HepG2 (cell line): ENCODE data around the gene GMPPA. TPM values are rescaled to one million over a fixed set of nuclear protein-coding genes. Genes with fewer than 3 reads are reported as not detected.
A peak's percentile ranks its signal among the peaks of the same experiment; 100 is the strongest.

Source experiments
- CEBPB ChIP-seq: IDR thresholded peaks from 2 replicates; pipeline ENCODE4 v1.6.1; 2011; ENCODE audit warnings: low read depth, low read length, improper control_type of control experiment, borderline replicate concordance
- FOSL1 ChIP-seq: sonication (generic); formaldehyde crosslinking; IDR thresholded peaks from 2 replicates; pipeline ENCODE4 v1.9.0; 2021; ENCODE audit warnings: missing genetic modification reagents, borderline replicate concordance
- HMGXB3 ChIP-seq: sonication (generic); formaldehyde crosslinking; IDR thresholded peaks from 2 replicates; pipeline ENCODE4 v1.4.0; 2020; ENCODE audit warnings: missing genetic modification reagents, borderline replicate concordance
- HNF4A ChIP-seq: sonication (generic); formaldehyde crosslinking; IDR thresholded peaks from 2 replicates; pipeline ENCODE4 v1.4.0; 2020; ENCODE audit warnings: missing genetic modification reagents
- HOXA3 ChIP-seq: sonication (generic); formaldehyde crosslinking; IDR thresholded peaks from 2 replicates; pipeline ENCODE4 v1.5.0; 2020; ENCODE audit warnings: missing genetic modification reagents
- KLF13 ChIP-seq: sonication (generic); formaldehyde crosslinking; IDR thresholded peaks from 2 replicates; pipeline ENCODE4 v1.4.0; 2020; ENCODE audit warnings: mild to moderate bottlenecking, missing genetic modification reagents
- MXD4 ChIP-seq: IDR thresholded peaks from 2 replicates; pipeline ENCODE4 v1.6.1; 2016; ENCODE audit warnings: mild to moderate bottlenecking, missing biosample characterization, missing genetic modification reagents
- RXRB ChIP-seq: IDR thresholded peaks from 2 replicates; pipeline ENCODE4 v1.6.1; 2016; ENCODE audit warnings: borderline replicate concordance, missing genetic modification reagents, missing compliant biosample characterization
- SP1 ChIP-seq, 2 experiments: fragments of 450-650 bp in 1 of 2; sonication (generic) in 1 of 2; formaldehyde crosslinking in 1 of 2; IDR thresholded peaks; 2 replicates each; pipeline versions ENCODE4 v1.4.0 to v1.6.1; 2016 to 2020; ENCODE audit warnings: missing genetic modification reagents in 1 of 2
- ZNF484 ChIP-seq: sonication (generic); formaldehyde crosslinking; IDR thresholded peaks from 2 replicates; pipeline ENCODE4 v1.5.1; 2020; ENCODE audit warnings: mild to moderate bottlenecking, low read depth, missing genetic modification reagents, borderline replicate concordance
- ZNF570 ChIP-seq: sonication (generic); formaldehyde crosslinking; IDR thresholded peaks from 2 replicates; pipeline ENCODE4 v1.4.0; 2020; ENCODE audit warnings: mild to moderate bottlenecking, missing genetic modification reagents, borderline replicate concordance
- ZNF639 ChIP-seq: conservative IDR thresholded peaks from 2 replicates; pipeline ENCODE4 v1.6.1; 2018; ENCODE audit warnings: missing genetic modification reagents
- polyA plus RNA-seq, 8 experiments: library from polyadenylated mRNA; depleted of rRNA in 3 of 8; stranded (reverse) in 7 of 8; unstranded in 1 of 8; fragments of >200 nt; fragmentation: Illumina TruSeq in 4 of 8; extraction: Trizol in 4 of 8; gene quantifications; 2 replicates each; pipeline versions ENCODE4 v1.2.1 to v1.2.3, GENCODE V29; 2011 to 2016; ENCODE audit warnings: low read depth in 4 of 8, missing spikeins in 1 of 8, mixed read lengths in 1 of 8; ENCODE audit not compliant: insufficient read depth in 1 of 8
- total RNA-seq, 5 experiments: library from RNA; depleted of rRNA; stranded (reverse); fragments of >200 nt; fragmentation: Illumina TruSeq; extraction: Trizol; gene quantifications; 2 replicates each; pipeline ENCODE4 v1.2.3, GENCODE V29; 2016; ENCODE audit warnings: low read depth in 1 of 5
- TF ChIP-seq, protein P1 (sequence below): sonication (generic); formaldehyde crosslinking; IDR thresholded peaks from 2 replicates; pipeline ENCODE4 v1.9.0; 2022; ENCODE audit warnings: missing genetic modification reagents, mild to moderate bottlenecking, borderline replicate concordance
- TF ChIP-seq, protein P2 (sequence below): IDR thresholded peaks from 2 replicates; pipeline ENCODE4 v1.4.0; 2020; ENCODE audit warnings: mild to moderate bottlenecking, missing genetic modification reagents
- TF ChIP-seq, protein P3 (sequence below): fragments of 450-650 bp; IDR thresholded peaks from 2 replicates; pipeline ENCODE4 v1.6.1; 2016

Gene GMPPA
- total and polyA plus RNA-seq, 2 of the 13 experiments (the other 11 are each of a cell fraction or from before 2014, with no cell fraction given) = 81.1 to 106 TPM

DNA sequence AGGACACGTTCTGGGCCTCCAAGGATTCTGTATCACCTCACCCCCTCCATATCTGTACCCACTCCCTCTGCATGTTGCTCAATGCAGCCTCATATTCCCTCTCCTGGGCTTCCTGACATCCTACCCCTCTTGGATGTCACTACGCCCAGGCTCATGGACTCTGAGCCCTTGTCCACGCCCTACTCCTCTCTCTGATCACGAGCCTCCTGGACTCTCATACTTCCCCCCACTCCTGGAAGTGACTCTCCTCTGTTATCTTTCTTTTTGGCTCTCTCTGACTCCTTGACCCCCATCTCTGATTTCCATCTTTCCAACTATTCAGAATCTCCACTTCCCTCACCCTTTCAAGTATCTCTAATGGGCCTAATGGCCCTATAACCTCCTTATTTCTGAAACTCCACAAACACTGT is 47.3 kb downstream of the GMPPA start (continued):
- peak; percentile 68; the same call in 1 of the 2 replicates for TF ChIP-seq HMGXB3 (CRISPR knock-in tag)
- TF ChIP-seq HNF4A = peak; percentile 95
- no peak for TF ChIP-seq ZNF484
- no peak for TF ChIP-seq ZNF639 (CRISPR knock-in tag)
- TF ChIP-seq, protein P1, sequence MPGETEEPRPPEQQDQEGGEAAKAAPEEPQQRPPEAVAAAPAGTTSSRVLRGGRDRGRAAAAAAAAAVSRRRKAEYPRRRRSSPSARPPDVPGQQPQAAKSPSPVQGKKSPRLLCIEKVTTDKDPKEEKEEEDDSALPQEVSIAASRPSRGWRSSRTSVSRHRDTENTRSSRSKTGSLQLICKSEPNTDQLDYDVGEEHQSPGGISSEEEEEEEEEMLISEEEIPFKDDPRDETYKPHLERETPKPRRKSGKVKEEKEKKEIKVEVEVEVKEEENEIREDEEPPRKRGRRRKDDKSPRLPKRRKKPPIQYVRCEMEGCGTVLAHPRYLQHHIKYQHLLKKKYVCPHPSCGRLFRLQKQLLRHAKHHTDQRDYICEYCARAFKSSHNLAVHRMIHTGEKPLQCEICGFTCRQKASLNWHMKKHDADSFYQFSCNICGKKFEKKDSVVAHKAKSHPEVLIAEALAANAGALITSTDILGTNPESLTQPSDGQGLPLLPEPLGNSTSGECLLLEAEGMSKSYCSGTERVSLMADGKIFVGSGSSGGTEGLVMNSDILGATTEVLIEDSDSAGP (CRISPR knock-in tag) = 0 out of 2 replicates have a peak, but pooled peaks have one; percentile 60
- TF ChIP-seq KLF13 (CRISPR knock-in tag) = no peak
- no peak for TF ChIP-seq FOSL1 (CRISPR knock-in tag)
- peak; percentile 67; the same call in 1 of the 2 replicates for TF ChIP-seq HOXA3 (CRISPR knock-in tag)
- no peak for TF ChIP-seq ZNF570 (CRISPR knock-in tag)
- TF ChIP-seq RXRB (CRISPR knock-in tag) = peak; percentile 90
- TF ChIP-seq, protein P2, sequence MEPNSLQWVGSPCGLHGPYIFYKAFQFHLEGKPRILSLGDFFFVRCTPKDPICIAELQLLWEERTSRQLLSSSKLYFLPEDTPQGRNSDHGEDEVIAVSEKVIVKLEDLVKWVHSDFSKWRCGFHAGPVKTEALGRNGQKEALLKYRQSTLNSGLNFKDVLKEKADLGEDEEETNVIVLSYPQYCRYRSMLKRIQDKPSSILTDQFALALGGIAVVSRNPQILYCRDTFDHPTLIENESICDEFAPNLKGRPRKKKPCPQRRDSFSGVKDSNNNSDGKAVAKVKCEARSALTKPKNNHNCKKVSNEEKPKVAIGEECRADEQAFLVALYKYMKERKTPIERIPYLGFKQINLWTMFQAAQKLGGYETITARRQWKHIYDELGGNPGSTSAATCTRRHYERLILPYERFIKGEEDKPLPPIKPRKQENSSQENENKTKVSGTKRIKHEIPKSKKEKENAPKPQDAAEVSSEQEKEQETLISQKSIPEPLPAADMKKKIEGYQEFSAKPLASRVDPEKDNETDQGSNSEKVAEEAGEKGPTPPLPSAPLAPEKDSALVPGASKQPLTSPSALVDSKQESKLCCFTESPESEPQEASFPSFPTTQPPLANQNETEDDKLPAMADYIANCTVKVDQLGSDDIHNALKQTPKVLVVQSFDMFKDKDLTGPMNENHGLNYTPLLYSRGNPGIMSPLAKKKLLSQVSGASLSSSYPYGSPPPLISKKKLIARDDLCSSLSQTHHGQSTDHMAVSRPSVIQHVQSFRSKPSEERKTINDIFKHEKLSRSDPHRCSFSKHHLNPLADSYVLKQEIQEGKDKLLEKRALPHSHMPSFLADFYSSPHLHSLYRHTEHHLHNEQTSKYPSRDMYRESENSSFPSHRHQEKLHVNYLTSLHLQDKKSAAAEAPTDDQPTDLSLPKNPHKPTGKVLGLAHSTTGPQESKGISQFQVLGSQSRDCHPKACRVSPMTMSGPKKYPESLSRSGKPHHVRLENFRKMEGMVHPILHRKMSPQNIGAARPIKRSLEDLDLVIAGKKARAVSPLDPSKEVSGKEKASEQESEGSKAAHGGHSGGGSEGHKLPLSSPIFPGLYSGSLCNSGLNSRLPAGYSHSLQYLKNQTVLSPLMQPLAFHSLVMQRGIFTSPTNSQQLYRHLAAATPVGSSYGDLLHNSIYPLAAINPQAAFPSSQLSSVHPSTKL (CRISPR knock-in tag) = peak; percentile 92
- TF ChIP-seq CEBPB = peak; percentile 95
- TF ChIP-seq SP1 (IDR thresholded peaks at IDR 0.05) = no peak
- no peak for TF ChIP-seq SP1 (CRISPR knock-in tag; IDR thresholded peaks at IDR 0.05)
- TF ChIP-seq MXD4 (CRISPR knock-in tag) = peak; percentile 68; the same call in 1 of the 2 replicates
- TF ChIP-seq, protein P3, sequence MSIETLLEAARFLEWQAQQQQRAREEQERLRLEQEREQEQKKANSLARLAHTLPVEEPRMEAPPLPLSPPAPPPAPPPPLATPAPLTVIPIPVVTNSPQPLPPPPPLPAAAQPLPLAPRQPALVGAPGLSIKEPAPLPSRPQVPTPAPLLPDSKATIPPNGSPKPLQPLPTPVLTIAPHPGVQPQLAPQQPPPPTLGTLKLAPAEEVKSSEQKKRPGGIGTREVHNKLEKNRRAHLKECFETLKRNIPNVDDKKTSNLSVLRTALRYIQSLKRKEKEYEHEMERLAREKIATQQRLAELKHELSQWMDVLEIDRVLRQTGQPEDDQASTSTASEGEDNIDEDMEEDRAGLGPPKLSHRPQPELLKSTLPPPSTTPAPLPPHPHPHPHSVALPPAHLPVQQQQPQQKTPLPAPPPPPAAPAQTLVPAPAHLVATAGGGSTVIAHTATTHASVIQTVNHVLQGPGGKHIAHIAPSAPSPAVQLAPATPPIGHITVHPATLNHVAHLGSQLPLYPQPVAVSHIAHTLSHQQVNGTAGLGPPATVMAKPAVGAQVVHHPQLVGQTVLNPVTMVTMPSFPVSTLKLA = peak; percentile 41; the same call in 1 of the 2 replicates
